Adrenal gland (tissue), 12 donors: ENCODE results near the gene KIAA1671. TPM values are rescaled to one million over a fixed set of nuclear protein-coding genes. Genes with fewer than 3 reads are reported as not detected.

Experiments
- DNase-seq, 7 donors: peaks; one replicate each; pipeline ENCODE4 v3.0.0-alpha.2; 2019 to 2020
- H3K27ac ChIP-seq, 5 donors: fragments of 200-600 bp; sonication (generic) in 4 of 5; 1 replicate in 3 of 5; 2 replicates in 2 of 5; pipeline versions ENCODE4 v1.5.1 to v1.8.0; 2016 to 2020; ENCODE audit warnings: mild to moderate bottlenecking in 1 of 5
- H3K27me3 ChIP-seq: fragments of 200-600 bp; 2 replicates; pipeline ENCODE4 v1.8.0; 2021
- H3K36me3 ChIP-seq, 2 donors: fragments of 200-600 bp; replicated peaks in 1 of 2; 1 replicate in 1 of 2; 2 replicates in 1 of 2; pipeline versions ENCODE4 v1.5.1 to v1.8.0; 2018 to 2022
- H3K4me1 ChIP-seq, 2 donors: fragments of 200-600 bp; replicated peaks in 1 of 2; 1 replicate in 1 of 2; 2 replicates in 1 of 2; pipeline versions ENCODE4 v1.5.1 to v1.8.0; 2018 to 2021
- H3K4me3 ChIP-seq, 4 donors: fragments of 200-600 bp; sonication (generic) in 3 of 4; one replicate each; pipeline ENCODE4 v1.5.1; 2016 to 2018
- H3K9me3 ChIP-seq, 3 donors: fragments of 200-600 bp; sonication (generic) in 1 of 3; replicated peaks in 1 of 3; 1 replicate in 2 of 3; 2 replicates in 1 of 3; pipeline versions ENCODE4 v1.5.1 to v1.8.0; 2016 to 2021
- CTCF ChIP-seq, 6 experiments: fragments of 450-650 bp in 4 of 6; fragments of 200-600 bp in 2 of 6; sonication (generic) in 1 of 6; IDR thresholded peaks; 1 replicate in 5 of 6; 2 replicates in 1 of 6; pipeline versions ENCODE4 v1.5.1 to v1.8.0; 2016 to 2021; ENCODE audit warnings: antibody characterized with exemption in 6 of 6, mild to moderate bottlenecking in 2 of 6, moderate library complexity in 1 of 6
- POLR2A ChIP-seq, 2 donors: fragments of 450-650 bp; IDR thresholded peaks; one replicate each; pipeline ENCODE4 v1.6.1; 2017; ENCODE audit warnings: antibody characterized with exemption in 2 of 2, mild to moderate bottlenecking in 2 of 2, moderate library complexity in 1 of 2
- WGBS, 4 donors: extraction: QIAGEN DNeasy Blood & Tissue Kit in 2 of 4; methylation state at CpG; one replicate each; pipeline versions ENCODE4 v1.1.5 to v1.1.7; 2013 to 2017; 5-methylcytosine and 5-hydroxymethylcytosine counted together
- intact Hi-C, 2 donors: fragments of 100-400 bp; cut with DNase I; formaldehyde crosslinking; loops; one replicate each; pipeline versions ENCODE4 v1.14.1 to v1.15.0; 2022 to 2023
- polyA plus RNA-seq, 3 donors: library from polyadenylated mRNA; stranded (reverse); fragments of 200-250 nt in 2 of 3; fragments of 350-450 nt in 1 of 3; fragmentation: Illumina TruSeq in 1 of 3; extraction: RNeasy Lipid Tissue Mini Kit (QIAGEN cat#74804) in 1 of 3; gene quantifications; one replicate each; pipeline ENCODE4 v1.2.3, GENCODE V29; 2013 to 2014
- total RNA-seq, 9 donors: library from RNA; depleted of rRNA in 4 of 9; stranded (reverse); fragments of >200 nt in 4 of 9; fragments of 120-200 nt in 1 of 9; fragmentation: NEBNext Ultra II Directional in 1 of 9; extraction: Animal tissue kit (Norgen Biotek cat#: 25700) in 1 of 9; gene quantifications; one replicate each; pipeline versions ENCODE4 v1.1.0 to v1.2.4, GENCODE V29; 2013 to 2023
- donor health status: healthy with polysubstance abuse.
- donor health status: Bipolar disorder and iron deficiency.
- donor health status: DM: yes; HTN: yes; CAD: no.
- donor health status: DM: no; HTN: no; CAD: no.
- donor health status: DM: no; HTN: no; CAD: no.
- donor health status: DM: yes; HTN: yes; CAD: no.

The KIAA1671 gene
- total and polyA plus RNA-seq, 12 donors, result 5.3 to 71.0 (median 45.8) TPM

GRCh38 chr22:25084405-25085107 is 132.0 kb downstream of the KIAA1671 start:
- H3K4me1 ChIP-seq, result no peaks in the 10 kb centered on the region
- 90 to 99% (median 91%) methylated on average over 4 to 9 of the region's 9 CpGs for WGBS, 4 donors

GRCh38 chr22:25085156-25085555 is 132.6 kb downstream of the KIAA1671 start:
- intact Hi-C loops, result no loop called here
- DNase-seq, result no peak
- Histone ChIP-seq H3K4me1 (no peaks in the 10 kb centered on the region), H3K9me3 (no peaks in the 10 kb centered on the region), H3K27me3 (no peaks in the 10 kb centered on the region), H3K27ac (no peak overlapping the region), H3K4me3 (no peak overlapping the region), H3K36me3 (no peaks in the 10 kb centered on the region)
- TF ChIP-seq POLR2A (IDR thresholded peaks at IDR 0.05) (no peak), CTCF (IDR thresholded peaks at IDR 0.05) (no peak)
- WGBS, 4 donors, result 76 to 80% (median 77%) methylated on average over 6 of the region's 6 CpGs

More at GRCh38 chr22:25084405-25085107, 132.0 kb downstream of the KIAA1671 start:
- Histone ChIP-seq H3K9me3 (no peaks in the 10 kb centered on the region), H3K27ac (no peak overlapping the region), H3K27me3 (no peaks in the 10 kb centered on the region), H3K4me3 (no peak overlapping the region), H3K36me3 (no peaks in the 10 kb centered on the region)
- intact Hi-C loops, result no loop called here
- no peak for DNase-seq
- TF ChIP-seq CTCF (IDR thresholded peaks at IDR 0.05) (no peak), POLR2A (IDR thresholded peaks at IDR 0.05) (no peak)

- peak overlapping the region in 1 of 5 donors; percentile 18 for H3K27ac ChIP-seq
- no peaks in the 10 kb centered on the region for H3K27me3 ChIP-seq
- no peaks in the 10 kb centered on the region for H3K36me3 ChIP-seq
- H3K9me3 ChIP-seq, result no peaks in the 10 kb centered on the region
- H3K4me3 ChIP-seq, result no peak overlapping the region
- WGBS, 4 donors, result 56 to 61% (median 56%) methylated on average over 10 to 14 of the region's 14 CpGs
- intact Hi-C loops, result no loop called here
- TF ChIP-seq POLR2A (IDR thresholded peaks at IDR 0.05), result no peak
- TF ChIP-seq CTCF (IDR thresholded peaks at IDR 0.05), result no peak
- H3K4me1 ChIP-seq, result peaks cover 0 to 5% of the 10 kb centered on the region in 2 donors
- peak in 5 of 7 donors; percentile 30 to 62 (median 32) for DNase-seq
These were observed 133.7 kb downstream of the KIAA1671 start for GRCh38 chr22:25085930-25086901.

GRCh38 chr22:25086902-25087282 is 134.4 kb downstream of the KIAA1671 start:
- Histone ChIP-seq H3K4me1 (peaks cover 0 to 5% of the 10 kb centered on the region in 2 donors), H3K4me3 (no peak overlapping the region), H3K27me3 (no peaks in the 10 kb centered on the region), H3K27ac (peak overlapping the region in 1 of 5 donors; percentile 18), H3K36me3 (no peaks in the 10 kb centered on the region), H3K9me3 (no peaks in the 10 kb centered on the region)
- TF ChIP-seq CTCF (IDR thresholded peaks at IDR 0.05) (no peak), POLR2A (IDR thresholded peaks at IDR 0.05) (no peak)
- WGBS, 4 donors, result 72 to 83% (median 76%) methylated on average over 5 of the region's 5 CpGs
- DNase-seq, result no peak
- intact Hi-C loops, result no loop called here
